SK-N-SH treated with all-trans-retinoic acid at 6 μM for 48 hours (cell line): Measurements from ENCODE around the gene LRRFIP1.

Experiments used
- ATAC-seq: fragments of 200-7000 bp; cut with Tn5 transposase; 3 replicates; pipeline ENCODE4 v1.9.1; 2020; ENCODE audit warnings: mild to moderate bottlenecking, moderate library complexity
- ARNTL ChIP-seq: fragments of 450-650 bp; formaldehyde crosslinking; IDR thresholded peaks from 2 replicates; pipeline ENCODE4 v1.5.0; 2020; ENCODE audit warnings: low read depth, mild to moderate bottlenecking, moderate library complexity, borderline replicate concordance
- BACH2 ChIP-seq: fragments of 250-450 bp; sonication (Bioruptor Pico); IDR thresholded peaks from 2 replicates; pipeline ENCODE4 v1.9.0; 2021; ENCODE audit warnings: mild to moderate bottlenecking, borderline replicate concordance
- CSRNP3 ChIP-seq: fragments of 250-450 bp; sonication (Bioruptor Pico); IDR thresholded peaks from 2 replicates; pipeline ENCODE4 v1.5.1; 2021; ENCODE audit warnings: mild to moderate bottlenecking, moderate library complexity
- ISL1 ChIP-seq: fragments of 250-450 bp; sonication (Bioruptor Pico); IDR thresholded peaks from 2 replicates; pipeline ENCODE4 v2.1.2; 2022; ENCODE audit warnings: mild to moderate bottlenecking, moderate library complexity
- PATZ1 ChIP-seq: fragments of 250-450 bp; sonication (Bioruptor Pico); IDR thresholded peaks from 2 replicates; pipeline ENCODE4 v1.8.0; 2020; ENCODE audit warnings: mild to moderate bottlenecking, moderate library complexity, borderline replicate concordance
- PPARA ChIP-seq: fragments of 250-450 bp; sonication (Bioruptor Pico); IDR thresholded peaks from 2 replicates; pipeline ENCODE4 v1.5.0; 2020; ENCODE audit warnings: mild to moderate bottlenecking, borderline replicate concordance
- TCF4 ChIP-seq: fragments of 250-450 bp; sonication (Bioruptor Pico); IDR thresholded peaks from 2 replicates; pipeline ENCODE4 v1.8.0; 2021; ENCODE audit warnings: mild to moderate bottlenecking, moderate library complexity, borderline replicate concordance
- TOX ChIP-seq: fragments of 250-450 bp; sonication (Bioruptor Pico); IDR thresholded peaks from 2 replicates; pipeline ENCODE4 v1.8.0; 2021; ENCODE audit warnings: mild to moderate bottlenecking, moderate library complexity, borderline replicate concordance
- ZNF565 ChIP-seq: fragments of 450-650 bp; formaldehyde crosslinking; conservative IDR thresholded peaks from 2 replicates; pipeline ENCODE4 v1.5.0; 2020; ENCODE audit warnings: low read depth, mild to moderate bottlenecking, moderate library complexity
- ZNF70 ChIP-seq: fragments of 450-650 bp; formaldehyde crosslinking; IDR thresholded peaks from 2 replicates; pipeline ENCODE4 v1.5.0; 2020; ENCODE audit warnings: mild to moderate bottlenecking, moderate library complexity
- TF ChIP-seq, protein P1 (sequence below): fragments of 250-450 bp; sonication (Bioruptor Pico); IDR thresholded peaks from 2 replicates; pipeline ENCODE4 v1.5.1; 2020; ENCODE audit warnings: low read depth, mild to moderate bottlenecking, moderate library complexity
- TF ChIP-seq, protein P2 (sequence below): fragments of 250-450 bp; sonication (Bioruptor Pico); IDR thresholded peaks from 2 replicates; pipeline ENCODE4 v1.8.0; 2021; ENCODE audit warnings: low read depth, mild to moderate bottlenecking, moderate library complexity, borderline replicate concordance
- TF ChIP-seq, protein P3 (sequence below): fragments of 250-450 bp; sonication (Bioruptor Pico); IDR thresholded peaks from 2 replicates; pipeline ENCODE4 v1.5.0; 2020; ENCODE audit warnings: mild to moderate bottlenecking, moderate library complexity

LRRFIP1 gene

GRCh38 chr2:237603049-237603717 lies 24.2 kb upstream of the LRRFIP1 start:
- TF ChIP-seq PATZ1 (CRISPR knock-in tag) = no peak
- TF ChIP-seq TCF4 (CRISPR knock-in tag) = no peak
- TF ChIP-seq ZNF565 (CRISPR knock-in tag) = no peak
- no peak for TF ChIP-seq CSRNP3 (CRISPR knock-in tag)
- TF ChIP-seq, all 23 proteins: peak for 0
- no peak for ATAC-seq

DNA sequence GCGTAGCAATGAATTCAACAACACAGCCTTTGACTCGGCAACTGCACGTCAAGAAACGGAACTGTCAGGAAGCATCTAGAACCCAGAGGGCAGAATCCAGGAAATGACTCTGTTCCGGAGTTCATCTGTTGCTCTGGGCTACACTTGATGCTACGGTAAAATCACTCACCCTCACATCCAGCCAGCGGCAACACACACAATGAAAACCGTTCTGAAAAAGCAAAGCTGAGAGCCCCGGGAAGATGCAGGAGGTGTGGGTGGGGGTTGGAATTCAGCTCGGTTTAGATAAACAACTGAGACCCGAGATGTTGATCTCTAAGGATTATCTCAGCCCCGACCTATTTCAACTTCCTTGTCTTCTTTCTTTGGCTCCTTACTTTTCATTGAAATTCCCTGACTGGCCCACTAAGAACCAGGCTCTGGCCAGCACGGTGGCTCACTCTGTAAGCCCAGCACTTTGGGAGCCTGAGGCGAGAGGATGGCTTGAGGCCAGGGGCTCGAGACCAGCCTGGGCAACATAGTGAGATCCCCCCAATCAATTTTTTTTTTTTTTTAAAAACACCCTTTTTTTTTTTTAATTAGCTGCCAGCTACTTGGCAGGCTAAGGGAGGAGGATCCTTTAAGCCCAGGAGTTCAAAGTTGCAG lies 23.5 kb upstream of the LRRFIP1 start:
- TF ChIP-seq, protein P1, sequence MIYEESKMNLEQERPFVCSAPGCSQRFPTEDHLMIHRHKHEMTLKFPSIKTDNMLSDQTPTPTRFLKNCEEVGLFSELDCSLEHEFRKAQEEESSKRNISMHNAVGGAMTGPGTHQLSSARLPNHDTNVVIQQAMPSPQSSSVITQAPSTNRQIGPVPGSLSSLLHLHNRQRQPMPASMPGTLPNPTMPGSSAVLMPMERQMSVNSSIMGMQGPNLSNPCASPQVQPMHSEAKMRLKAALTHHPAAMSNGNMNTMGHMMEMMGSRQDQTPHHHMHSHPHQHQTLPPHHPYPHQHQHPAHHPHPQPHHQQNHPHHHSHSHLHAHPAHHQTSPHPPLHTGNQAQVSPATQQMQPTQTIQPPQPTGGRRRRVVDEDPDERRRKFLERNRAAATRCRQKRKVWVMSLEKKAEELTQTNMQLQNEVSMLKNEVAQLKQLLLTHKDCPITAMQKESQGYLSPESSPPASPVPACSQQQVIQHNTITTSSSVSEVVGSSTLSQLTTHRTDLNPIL (CRISPR knock-in tag) = no peak
- no peak for TF ChIP-seq ZNF565 (CRISPR knock-in tag)
- no peak for TF ChIP-seq ISL1
- TF ChIP-seq CSRNP3 (CRISPR knock-in tag) = no peak
- no peak for TF ChIP-seq ZNF70 (CRISPR knock-in tag)
- no peak for TF ChIP-seq ARNTL (CRISPR knock-in tag)
- no peak for TF ChIP-seq PPARA (CRISPR knock-in tag)
- no peak for TF ChIP-seq TCF4 (CRISPR knock-in tag)
- TF ChIP-seq, protein P2, sequence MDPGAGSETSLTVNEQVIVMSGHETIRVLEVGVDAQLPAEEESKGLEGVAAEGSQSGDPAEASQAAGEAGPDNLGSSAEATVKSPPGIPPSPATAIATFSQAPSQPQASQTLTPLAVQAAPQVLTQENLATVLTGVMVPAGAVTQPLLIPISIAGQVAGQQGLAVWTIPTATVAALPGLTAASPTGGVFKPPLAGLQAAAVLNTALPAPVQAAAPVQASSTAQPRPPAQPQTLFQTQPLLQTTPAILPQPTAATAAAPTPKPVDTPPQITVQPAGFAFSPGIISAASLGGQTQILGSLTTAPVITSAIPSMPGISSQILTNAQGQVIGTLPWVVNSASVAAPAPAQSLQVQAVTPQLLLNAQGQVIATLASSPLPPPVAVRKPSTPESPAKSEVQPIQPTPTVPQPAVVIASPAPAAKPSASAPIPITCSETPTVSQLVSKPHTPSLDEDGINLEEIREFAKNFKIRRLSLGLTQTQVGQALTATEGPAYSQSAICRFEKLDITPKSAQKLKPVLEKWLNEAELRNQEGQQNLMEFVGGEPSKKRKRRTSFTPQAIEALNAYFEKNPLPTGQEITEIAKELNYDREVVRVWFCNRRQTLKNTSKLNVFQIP (CRISPR knock-in tag) = no peak
- no peak for ATAC-seq

DNA sequence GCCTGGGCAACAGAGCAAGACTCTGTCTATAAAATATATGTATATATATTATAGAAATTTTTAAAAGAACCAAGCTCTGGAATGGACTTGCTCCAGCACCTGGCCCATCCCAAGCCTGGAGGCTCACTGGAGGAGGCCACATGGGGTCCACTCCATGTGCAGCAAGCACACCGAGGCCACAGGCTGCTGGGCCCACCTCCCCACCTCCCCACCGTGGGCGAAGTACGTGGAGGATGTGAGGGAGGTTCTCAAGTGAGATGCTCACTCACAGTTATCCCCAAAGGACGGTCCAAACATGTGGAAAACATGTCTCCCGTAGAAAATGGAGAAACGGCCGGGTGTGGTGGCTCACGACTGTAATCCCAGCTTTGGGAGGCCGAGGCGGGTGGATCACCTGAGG lies 23.0 kb upstream of the LRRFIP1 start:
- ATAC-seq = no peak
- TF ChIP-seq BACH2 (CRISPR knock-in tag) = no peak
- TF ChIP-seq, protein P3, sequence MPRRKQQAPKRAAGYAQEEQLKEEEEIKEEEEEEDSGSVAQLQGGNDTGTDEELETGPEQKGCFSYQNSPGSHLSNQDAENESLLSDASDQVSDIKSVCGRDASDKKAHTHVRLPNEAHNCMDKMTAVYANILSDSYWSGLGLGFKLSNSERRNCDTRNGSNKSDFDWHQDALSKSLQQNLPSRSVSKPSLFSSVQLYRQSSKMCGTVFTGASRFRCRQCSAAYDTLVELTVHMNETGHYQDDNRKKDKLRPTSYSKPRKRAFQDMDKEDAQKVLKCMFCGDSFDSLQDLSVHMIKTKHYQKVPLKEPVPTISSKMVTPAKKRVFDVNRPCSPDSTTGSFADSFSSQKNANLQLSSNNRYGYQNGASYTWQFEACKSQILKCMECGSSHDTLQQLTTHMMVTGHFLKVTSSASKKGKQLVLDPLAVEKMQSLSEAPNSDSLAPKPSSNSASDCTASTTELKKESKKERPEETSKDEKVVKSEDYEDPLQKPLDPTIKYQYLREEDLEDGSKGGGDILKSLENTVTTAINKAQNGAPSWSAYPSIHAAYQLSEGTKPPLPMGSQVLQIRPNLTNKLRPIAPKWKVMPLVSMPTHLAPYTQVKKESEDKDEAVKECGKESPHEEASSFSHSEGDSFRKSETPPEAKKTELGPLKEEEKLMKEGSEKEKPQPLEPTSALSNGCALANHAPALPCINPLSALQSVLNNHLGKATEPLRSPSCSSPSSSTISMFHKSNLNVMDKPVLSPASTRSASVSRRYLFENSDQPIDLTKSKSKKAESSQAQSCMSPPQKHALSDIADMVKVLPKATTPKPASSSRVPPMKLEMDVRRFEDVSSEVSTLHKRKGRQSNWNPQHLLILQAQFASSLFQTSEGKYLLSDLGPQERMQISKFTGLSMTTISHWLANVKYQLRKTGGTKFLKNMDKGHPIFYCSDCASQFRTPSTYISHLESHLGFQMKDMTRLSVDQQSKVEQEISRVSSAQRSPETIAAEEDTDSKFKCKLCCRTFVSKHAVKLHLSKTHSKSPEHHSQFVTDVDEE (CRISPR knock-in tag) = no peak
- no peak for TF ChIP-seq PATZ1 (CRISPR knock-in tag)
- no peak for TF ChIP-seq TOX (CRISPR knock-in tag)
- TF ChIP-seq TCF4 (CRISPR knock-in tag) = no peak
- TF ChIP-seq, protein P1 (CRISPR knock-in tag) = no peak
- no peak for TF ChIP-seq ZNF565 (CRISPR knock-in tag)
